Colonic mucosa (tissue), 4 donors: ENCODE measurements around the gene FOXP2. TPM values are rescaled to one million over a fixed set of nuclear protein-coding genes. Genes with fewer than 3 reads are reported as not detected.
A peak's percentile ranks its signal among the peaks of the same experiment; 100 is the strongest.

Experiments
- DNase-seq: peaks from one replicate; pipeline ENCODE4 v3.0.0-alpha.2; 2020
- H3K27ac ChIP-seq: fragments of 200-600 bp; one replicate; pipeline ENCODE4 v1.8.0; 2021
- H3K27me3 ChIP-seq: fragments of 200-600 bp; one replicate; pipeline ENCODE4 v1.8.0; 2021
- H3K36me3 ChIP-seq: fragments of 200-600 bp; one replicate; pipeline ENCODE4 v1.8.0; 2021
- H3K4me1 ChIP-seq: fragments of 200-600 bp; one replicate; pipeline ENCODE4 v1.8.0; 2021; ENCODE audit warnings: mild to moderate bottlenecking
- H3K4me3 ChIP-seq: fragments of 200-600 bp; one replicate; pipeline ENCODE4 v1.8.0; 2021
- H3K9ac ChIP-seq, 2 donors: one replicate each; pipeline ENCODE4 v1.7.0; 2013; ENCODE audit warnings: control low read depth in 2 of 2, low read depth in 2 of 2, low read length in 2 of 2
- H3K9me3 ChIP-seq: fragments of 200-600 bp; one replicate; pipeline ENCODE4 v1.8.0; 2021
- CTCF ChIP-seq: fragments of 200-600 bp; IDR thresholded peaks from one replicate; pipeline ENCODE4 v1.8.0; 2022; ENCODE audit warnings: antibody characterized with exemption, mild to moderate bottlenecking
- intact Hi-C: fragments of 100-400 bp; cut with DNase I; formaldehyde crosslinking; loops from one replicate; pipeline ENCODE4 v1.14.1; 2022
- total RNA-seq, 2 donors: library from RNA; stranded (reverse); fragmentation: NEBNext Ultra II Directional in 1 of 2; extraction: Animal tissue kit (Norgen Biotek cat#: 25700) in 1 of 2; gene quantifications; one replicate each; pipeline ENCODE4 v1.2.1, GENCODE V29; 2021
- donor health status: healthy.
- donor health status: DM: no; HTN: no; CAD: no.
- donor health status: DM: no; HTN: no; CAD: no.

Gene FOXP2
- total RNA-seq, 2 donors from 2014 or later = 5.3 to 20.0 TPM

GRCh38 chr7:114405427-114405826, 9.2 kb upstream of the FOXP2 start:
- Histone ChIP-seq H3K9ac (no peak overlapping the region), H3K27me3 (no peaks in the 10 kb centered on the region), H3K27ac (no peak overlapping the region), H3K4me3 (no peak overlapping the region), H3K9me3 (no peaks in the 10 kb centered on the region), H3K4me1 (no peaks in the 10 kb centered on the region), H3K36me3 (no peaks in the 10 kb centered on the region)
- TF ChIP-seq CTCF = peak; percentile 40
- no peak for DNase-seq
- intact Hi-C loops = no loop called here

GRCh38 chr7:114409750-114410149, 4.9 kb upstream of the FOXP2 start:
- H3K27ac ChIP-seq = no peak overlapping the region
- H3K4me3 ChIP-seq = no peak overlapping the region
- no peaks in the 10 kb centered on the region for H3K27me3 ChIP-seq
- no peak for TF ChIP-seq CTCF
- H3K9me3 ChIP-seq = no peaks in the 10 kb centered on the region
- H3K9ac ChIP-seq = no peak overlapping the region
- no peak for DNase-seq
- no peaks in the 10 kb centered on the region for H3K4me1 ChIP-seq
- H3K36me3 ChIP-seq = no peaks in the 10 kb centered on the region
- intact Hi-C loops = loop anchor here (10.0 kb wide), 1 partner anchor 245 kb away; no protein-coding TSS in a partner anchor

- no peak for TF ChIP-seq CTCF
- Histone ChIP-seq H3K36me3 (no peaks in the 10 kb centered on the region), H3K27ac (no peak overlapping the region), H3K27me3 (no peaks in the 10 kb centered on the region), H3K9ac (no peak overlapping the region), H3K4me3 (no peak overlapping the region), H3K4me1 (no peaks in the 10 kb centered on the region), H3K9me3 (no peaks in the 10 kb centered on the region)
- intact Hi-C loops = loop anchor here (10.0 kb wide), 1 partner anchor 242 kb away; no protein-coding TSS in a partner anchor
- DNase-seq = no peak
These were observed 2.1 kb upstream of the FOXP2 start for GRCh38 chr7:114412548-114412947.

GRCh38 chr7:114413761-114414155, 857 bp upstream of the FOXP2 start:
- H3K9me3 ChIP-seq = no peaks in the 10 kb centered on the region
- H3K27ac ChIP-seq = peak overlapping the region; percentile 1
- peak overlapping the region in 1 of 2 donors; percentile 21 for H3K9ac ChIP-seq
- no peak for DNase-seq
- TF ChIP-seq CTCF = no peak
- intact Hi-C loops = loop anchor here (10.0 kb wide), 1 partner anchor 241 kb away; no protein-coding TSS in a partner anchor
- H3K27me3 ChIP-seq = no peaks in the 10 kb centered on the region
- H3K36me3 ChIP-seq = no peaks in the 10 kb centered on the region
- no peaks in the 10 kb centered on the region for H3K4me1 ChIP-seq
- no peak overlapping the region for H3K4me3 ChIP-seq

GRCh38 chr7:114415064-114415989, 712 bp downstream of the FOXP2 start:
- TF ChIP-seq CTCF = no peak
- H3K27me3 ChIP-seq = no peaks in the 10 kb centered on the region
- H3K9me3 ChIP-seq = no peaks in the 10 kb centered on the region
- no peaks in the 10 kb centered on the region for H3K4me1 ChIP-seq
- intact Hi-C loops = loop anchor here (5.0 to 10.0 kb wide), 2 partner anchors 239 to 333 kb away; no protein-coding TSS in a partner anchor
- peak overlapping the region in 1 of 2 donors; percentile 31 for H3K9ac ChIP-seq
- DNase-seq = no peak
- H3K4me3 ChIP-seq = peak overlapping the region; percentile 24
- no peaks in the 10 kb centered on the region for H3K36me3 ChIP-seq
- peak overlapping the region; percentile 37 for H3K27ac ChIP-seq
